Measurements from ENCODE around the gene MRGPRD.
"Not testable (repeated sequence)": the region's sequence is repeated elsewhere in the genome, so short reads cannot be mapped to it uniquely, and the experiment has no call there.

MRGPRD gene

GRCh38 chr11:69005631-69006368 lies 25.0 kb upstream of the MRGPRD start:
- no peak for DNase-seq

DNA sequence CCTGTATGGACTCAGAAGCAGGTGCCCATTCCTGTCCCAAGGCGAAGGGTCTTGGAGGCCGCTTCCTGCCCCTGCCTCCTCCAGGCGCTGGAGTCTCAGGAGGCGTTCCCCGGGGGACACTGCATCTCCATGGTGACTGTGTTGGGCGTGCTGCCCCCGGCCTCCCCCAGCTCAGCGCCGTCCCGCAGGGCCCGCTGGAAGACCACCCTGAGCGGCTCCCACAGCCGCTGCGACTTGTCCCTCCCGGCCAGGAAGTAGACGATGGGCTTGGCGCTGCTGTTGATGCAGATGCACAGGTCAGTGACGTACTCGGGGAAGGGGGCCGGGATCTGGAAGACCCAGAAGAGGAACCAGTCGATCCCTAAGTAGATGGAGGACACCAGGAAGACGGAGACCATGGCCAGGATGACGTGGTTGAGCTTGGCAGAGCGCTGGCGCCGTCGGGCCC lies 24.4 kb upstream of the MRGPRD start:
- DNase-seq: no peak

DNA sequence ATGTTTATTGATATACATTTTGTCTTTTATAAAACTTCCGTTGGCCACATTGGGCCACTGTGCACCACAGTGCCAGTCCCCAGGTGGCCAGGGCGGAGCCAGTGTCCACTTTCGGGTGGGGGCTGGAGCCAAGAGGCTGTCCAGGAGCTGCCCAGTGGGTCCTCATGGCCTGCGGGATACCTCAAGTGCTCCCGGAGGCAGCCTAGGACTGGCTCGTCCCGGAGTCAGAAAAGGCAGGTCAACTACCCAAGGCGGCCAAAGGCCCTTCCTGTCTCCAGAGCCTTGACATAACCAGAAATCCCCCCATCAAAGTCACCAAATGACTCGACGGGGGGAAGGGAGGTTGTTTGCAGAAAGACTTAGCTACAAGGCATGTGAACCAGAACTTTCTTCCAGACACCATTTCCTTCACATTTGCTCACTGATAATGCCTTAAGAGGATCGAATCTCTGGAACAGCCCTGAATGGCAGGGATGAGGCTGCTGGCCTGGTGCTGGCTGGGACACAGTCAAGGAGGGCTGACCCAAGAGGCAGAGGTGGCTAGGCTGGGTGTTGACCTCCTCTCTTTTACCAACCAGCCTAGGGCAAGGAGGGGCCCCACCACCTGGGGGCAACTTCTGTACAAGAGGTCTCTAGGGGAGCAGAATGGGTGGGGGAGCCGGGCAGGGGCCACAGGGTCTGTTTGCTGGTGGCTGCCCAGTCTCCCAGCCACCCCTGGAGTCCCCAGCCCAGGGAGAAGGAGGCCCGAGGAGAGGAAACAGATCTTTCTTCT lies 23.8 kb upstream of the MRGPRD start:
- DNase-seq: no peak

GRCh38 chr11:69003866-69004367 lies 23.1 kb upstream of the MRGPRD start:
- no peak for DNase-seq

GRCh38 chr11:69003301-69003865 lies 22.6 kb upstream of the MRGPRD start:
- DNase-seq: no peak

DNA sequence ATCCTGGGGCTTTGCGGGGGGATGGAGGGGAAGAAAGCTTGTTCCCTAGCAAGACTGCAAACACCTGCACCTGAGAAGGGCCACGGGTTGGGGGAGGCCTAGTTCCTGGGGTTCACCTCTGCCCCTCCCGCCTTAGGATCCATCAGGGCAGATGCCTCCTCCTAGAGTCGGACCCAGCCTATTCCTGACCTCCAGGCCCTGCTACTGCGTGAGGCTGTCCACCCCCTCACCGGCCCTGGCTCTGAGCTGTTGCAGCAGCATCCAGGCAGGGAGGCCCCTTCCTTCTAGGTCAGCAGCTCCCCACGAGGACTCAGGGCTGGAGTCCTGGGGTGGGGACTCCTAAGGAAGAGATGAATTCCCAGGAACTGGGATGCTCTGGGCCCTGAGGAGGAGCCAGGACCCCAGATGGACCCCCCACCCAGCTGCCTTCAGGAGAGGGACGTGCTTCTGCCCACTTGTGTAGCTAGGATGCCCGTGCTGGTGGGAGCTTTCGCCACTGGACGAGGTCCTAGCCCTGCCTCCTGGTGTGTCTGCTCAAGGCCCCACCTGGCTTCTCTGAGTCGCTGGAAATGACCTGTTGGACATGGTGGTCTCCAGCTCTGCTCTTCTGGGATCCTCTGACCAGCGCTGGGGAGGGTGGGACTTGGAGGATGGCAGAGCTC lies 21.9 kb upstream of the MRGPRD start:
- no peak for DNase-seq

DNA sequence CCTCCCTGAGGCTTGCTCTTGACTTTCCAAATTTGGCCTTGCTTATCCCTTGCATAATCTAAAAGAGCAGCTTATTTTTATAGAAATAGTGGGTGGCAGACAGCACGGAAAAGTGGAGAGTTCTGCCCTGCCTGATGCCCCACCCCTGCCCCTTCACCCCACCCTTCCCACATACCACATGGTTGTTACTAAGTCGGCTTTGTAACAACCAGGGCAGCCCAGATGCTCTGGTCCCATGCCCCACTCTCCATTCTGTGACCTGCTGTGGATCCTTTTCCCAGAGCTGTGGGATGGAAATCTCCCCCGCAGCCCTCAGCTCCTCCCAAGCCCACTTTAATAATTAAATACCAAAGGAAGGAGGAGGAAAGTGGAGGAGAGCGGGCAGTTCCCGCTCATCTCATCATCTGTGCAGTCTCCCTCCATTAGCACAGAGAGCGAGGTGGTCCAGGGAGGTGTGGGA lies 21.4 kb upstream of the MRGPRD start:
- no peak for DNase-seq

DNA sequence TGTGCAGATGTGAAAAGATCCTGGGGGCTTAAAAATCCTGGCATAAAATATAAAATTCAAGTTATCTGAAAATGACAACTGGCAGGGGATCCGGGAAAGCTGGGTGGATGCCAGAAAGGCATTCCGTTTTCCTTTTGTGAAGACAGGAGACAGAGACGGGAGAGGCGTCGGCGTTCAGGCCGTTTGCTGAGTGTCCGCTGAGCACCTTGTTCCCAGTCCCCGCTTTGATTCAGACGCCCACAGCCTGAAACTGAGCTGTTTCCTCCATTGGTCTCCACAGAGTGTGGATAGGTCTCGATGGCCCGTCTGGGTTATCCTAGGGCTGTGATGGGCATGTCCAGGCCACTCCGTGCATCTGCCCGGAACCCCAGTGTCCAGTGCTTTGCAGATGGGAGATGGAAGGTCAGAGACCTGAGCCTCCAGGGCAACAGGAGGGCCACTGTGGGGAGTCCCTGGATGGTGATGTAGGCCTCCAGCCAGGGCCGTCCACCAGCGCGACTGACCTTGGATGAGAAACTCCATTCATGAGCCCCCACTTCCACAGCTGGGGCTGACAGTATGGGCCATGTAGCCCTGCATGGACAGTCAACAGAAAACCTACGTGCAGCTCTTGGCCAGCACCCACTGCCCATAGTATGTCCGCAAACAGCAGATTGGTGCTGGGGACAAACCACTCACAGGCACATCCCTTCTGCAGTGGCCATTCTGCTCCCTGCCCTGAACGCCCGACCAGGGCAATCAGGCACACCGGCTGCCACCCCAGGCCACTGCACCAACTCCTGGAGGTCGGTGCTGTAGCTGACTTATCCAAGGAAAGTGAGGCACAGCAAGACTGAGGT lies 20.7 kb upstream of the MRGPRD start:
- no peak for DNase-seq

DNA sequence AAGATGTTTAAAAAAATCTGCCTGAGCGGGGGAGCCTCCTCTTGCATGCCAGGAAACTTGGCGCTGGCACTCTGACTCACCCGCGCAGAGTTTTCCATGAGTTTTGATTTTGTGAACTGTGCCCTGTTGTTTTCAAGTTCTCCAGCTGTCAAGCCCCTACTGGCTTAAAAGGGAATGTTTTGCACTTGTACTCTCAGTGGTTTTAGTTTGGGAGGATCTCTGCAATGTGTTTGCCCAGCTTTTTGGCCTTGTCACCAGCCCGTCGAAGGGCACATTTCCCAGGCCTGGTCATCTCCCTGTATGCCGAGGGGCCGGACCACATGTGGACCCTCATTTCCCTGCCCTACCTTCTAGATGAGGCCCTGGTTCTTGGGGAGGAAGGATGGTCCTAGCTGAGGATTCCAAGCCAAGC lies 20.1 kb upstream of the MRGPRD start:
- no peak for DNase-seq

DNA sequence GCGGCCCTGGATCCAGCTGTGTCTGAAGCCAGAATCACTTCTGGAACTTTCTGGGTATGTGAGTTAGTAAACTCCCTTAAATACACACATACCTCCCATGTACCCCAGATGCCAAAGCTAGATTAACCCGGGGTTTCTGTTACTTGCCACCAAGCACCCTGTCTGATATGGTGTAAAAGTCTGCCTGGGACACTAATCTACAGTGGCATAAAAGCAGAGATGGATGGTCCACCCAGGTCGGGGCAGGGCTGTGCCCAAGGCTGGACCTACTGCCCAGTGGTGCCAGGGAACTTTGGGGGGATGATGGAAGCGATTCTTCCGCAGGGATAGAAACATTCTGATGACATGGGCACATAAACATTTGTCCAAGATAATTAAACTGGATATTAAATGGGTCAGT lies 19.6 kb upstream of the MRGPRD start:
- no peak for DNase-seq

DNA sequence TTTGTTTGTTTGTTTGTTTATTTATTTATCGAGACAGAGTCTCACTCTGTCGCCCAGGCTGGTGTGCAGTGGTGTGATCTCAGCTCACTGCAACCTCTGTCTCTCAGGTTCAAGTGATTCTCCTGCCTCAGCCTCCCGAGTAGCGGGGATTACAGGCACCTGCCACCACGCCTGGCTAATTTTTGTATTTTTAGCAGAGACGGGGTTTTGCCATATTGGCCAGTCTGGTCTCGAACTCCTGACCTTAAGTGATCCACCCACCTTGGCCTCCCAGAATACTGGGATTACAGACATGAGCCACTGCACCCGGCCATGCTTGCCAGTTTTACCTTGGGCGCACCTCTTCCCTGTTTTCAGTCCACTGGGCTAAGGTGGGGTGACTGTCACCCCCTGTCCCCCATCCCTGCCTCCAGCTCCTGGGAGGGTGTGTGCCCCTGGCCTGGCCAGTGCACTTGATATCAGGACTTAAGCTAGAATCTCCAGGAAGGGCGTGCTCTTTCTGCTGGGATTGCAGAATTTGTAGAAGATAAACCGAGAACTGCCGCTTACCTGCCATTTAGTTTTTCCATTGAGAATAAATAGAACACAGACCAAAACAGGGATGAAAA lies 19.1 kb upstream of the MRGPRD start:
- DNase-seq: not testable (repeated sequence)

DNA sequence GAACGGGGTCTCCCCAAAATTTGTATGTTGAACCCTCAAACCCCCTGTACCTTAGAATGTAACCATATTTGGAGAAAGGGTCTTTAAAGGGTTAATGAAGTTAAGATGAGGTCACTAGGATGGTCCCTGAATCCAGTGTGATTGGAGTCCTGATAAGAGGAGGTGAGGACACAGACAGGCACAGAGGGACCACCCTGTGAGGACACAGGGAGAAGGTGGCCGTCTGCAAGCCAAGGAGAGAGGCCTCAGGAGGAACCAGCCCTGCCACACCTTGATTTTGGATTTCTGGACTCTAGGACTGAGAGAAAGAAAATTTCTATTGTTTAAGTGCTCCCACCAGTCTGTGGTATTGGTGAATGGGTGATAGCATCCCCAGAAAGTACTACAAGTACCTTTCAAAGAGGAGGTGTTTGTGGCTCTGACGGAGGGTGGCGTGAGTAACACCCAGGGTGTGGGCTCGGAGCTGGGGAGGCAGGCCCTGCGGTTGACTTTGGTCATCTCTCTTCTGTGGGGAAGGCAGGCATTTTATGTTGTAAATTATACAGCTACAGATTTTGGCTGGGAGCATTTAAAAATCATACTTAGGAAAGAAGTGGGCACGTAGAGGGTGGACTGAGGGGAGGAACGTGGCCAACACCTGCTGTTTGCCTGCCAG lies 18.4 kb upstream of the MRGPRD start:
- no peak for DNase-seq

DNA sequence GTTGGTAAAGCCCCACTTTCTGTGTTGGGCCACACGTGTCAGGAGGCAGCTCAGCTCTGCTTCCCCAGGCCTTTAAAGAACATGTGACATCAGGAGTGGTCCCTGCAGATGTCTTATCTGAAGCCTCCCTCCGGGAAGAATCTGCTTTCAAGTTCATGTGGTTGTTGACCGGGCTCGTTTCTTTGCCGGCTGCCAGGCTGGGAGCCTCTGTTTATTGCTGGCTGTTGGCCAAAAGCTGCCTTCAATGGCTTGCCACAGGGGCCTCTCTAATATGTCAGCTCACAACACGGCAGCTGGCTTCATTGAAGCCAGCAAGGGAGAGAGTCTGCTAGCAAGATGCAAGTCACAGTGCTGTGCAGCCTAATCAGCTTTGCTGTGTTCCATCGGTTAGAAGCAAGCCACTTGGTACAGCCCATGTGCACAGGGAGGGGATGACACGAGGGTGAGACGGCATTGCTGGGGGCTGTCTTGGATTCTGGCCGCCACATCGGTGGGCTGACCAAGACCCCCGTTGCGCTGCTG lies 17.7 kb upstream of the MRGPRD start:
- DNase-seq: no peak

DNA sequence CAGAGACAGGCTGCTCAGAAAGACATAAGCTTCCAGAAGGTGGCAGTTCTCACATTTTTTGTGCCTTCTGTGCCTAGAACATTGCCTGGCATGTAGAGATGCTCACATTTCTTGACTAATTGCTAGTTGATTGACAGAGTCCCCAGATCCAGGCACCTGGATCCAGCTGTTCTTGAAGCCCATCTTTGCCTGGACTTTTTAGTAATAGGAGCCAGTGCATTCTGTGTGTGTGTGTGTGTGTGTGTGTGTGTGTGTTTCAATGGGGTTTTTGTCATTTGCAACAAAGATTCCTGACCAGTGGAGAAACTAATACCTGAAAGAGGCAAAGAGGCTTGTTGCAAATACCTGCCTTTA lies 17.2 kb upstream of the MRGPRD start:
- DNase-seq: no peak

DNA sequence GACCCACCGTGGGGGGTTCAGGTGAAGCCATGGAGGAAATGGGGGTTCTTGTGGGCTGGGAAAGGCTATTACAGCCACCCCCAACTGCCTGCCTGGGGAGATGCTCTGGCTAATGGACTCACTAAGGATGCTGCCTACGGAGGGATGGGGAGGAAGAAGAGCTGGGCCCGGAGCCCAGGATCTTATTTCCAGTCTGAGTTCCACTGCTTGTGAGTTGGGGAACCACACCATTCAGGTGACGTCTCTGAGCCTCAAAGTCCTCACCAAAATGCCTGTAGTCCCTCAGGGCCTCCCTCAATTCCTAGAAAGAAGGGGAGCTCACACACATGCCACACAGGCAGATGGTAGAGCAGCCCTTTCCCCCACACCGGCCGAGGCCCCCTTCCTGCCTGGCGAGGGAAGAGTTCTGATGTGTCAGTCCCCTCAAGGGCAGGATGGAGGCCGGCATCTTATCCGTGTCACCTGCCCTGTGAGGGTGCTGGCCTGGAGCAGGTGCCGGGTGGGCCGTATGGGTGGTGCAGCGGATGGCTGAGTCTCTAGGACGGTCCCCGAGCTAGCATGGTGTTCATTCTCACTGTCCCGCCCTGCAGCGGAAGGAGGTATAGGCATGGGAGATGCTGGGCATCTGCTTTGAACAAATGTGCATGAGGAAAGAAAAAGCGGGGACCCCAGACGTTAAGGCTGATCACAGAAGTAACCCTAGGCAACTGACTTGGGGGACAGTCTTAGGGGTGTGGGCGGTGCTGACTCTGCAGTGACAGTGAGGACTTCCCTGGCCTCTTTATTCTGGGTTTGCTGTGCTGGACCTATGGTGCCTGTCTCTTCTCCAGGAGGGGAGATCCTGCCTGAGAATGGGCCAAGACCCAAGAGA lies 16.6 kb upstream of the MRGPRD start:
- DNase-seq: no peak

DNA sequence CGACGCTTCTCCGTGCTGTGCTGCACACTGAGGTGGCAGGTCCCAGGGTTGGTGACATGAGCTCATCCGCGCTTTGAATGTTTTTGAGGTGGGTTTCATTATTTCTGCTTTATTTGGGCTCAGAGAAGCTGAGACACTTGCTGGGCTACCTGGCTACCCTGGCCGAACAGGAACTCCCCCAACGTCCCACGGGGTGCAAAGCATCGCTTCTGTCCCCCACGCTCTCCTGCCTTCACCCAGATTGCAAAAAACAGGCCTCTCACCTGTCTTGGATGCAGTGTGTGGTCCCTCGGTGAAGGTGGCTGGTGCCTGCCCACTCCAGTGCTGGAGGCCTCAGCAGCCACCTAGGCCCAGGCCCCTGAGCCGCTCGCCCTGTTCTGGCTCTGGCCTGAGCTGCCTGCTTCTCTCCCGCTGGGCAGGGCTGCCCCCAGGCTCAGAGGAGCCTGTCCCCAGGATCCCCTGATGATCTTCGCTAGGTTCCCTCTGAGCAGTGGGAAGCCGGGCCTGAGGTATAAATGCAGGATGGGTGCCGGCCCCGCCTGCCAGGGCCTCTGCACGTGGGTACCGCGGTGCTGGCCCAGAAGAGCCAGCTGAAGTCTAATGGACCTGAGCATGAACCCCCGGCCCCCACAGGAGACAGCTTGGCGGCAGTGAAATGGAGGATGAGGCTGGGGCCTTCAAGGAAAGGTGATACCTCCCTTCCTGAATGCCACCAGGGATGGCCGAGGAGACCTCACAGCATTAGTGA lies 15.8 kb upstream of the MRGPRD start:
- DNase-seq: no peak

- no peak for DNase-seq
These were observed 14.1 kb upstream of the MRGPRD start for GRCh38 chr11:68994894-68995285.

GRCh38 chr11:68994161-68994893 lies 13.5 kb upstream of the MRGPRD start:
- no peak for DNase-seq

DNA sequence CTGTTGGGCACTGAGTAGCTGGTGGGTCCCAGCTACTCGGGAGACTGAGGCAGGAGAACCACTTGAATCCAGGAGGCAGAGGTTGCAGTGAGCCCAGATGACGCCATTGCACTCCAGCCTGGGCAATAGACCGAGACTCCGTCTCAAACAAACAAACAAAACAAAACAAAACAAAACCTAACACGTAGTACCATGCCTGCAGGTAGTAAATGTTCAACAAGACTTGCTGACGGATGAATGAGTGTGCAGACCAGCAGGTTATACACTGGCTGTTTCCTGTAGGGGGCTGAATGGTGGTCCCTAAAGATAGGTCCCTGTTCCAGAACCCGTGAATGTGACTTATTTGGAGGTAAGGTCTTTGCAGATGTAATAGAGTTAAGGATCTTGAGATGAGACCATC lies 12.8 kb upstream of the MRGPRD start:
- no peak for DNase-seq
